GM11168 (cell line): ENCODE measurements around the gene PROKR1.
"Not testable (repeated sequence)": the region's sequence is repeated elsewhere in the genome, so short reads cannot be mapped to it uniquely, and the experiment has no call there.

Source experiments
- in situ Hi-C: fragments of 300-500 bp; cut with MboI; formaldehyde crosslinking; loops from one replicate; pipeline ENCODE4 v1.12.0; 2022; ENCODE audit warnings: low sequenced_read_pairs; ENCODE audit not compliant: unreplicated experiment

The PROKR1 gene

GRCh38 chr2:68643011-68643873 lies at the start of gene PROKR1:
Gene PROKR1, plus strand, starts transcription at chr2:68643579. Its CDS starts 2,243 bp downstream, at chr2:68645822.
- in situ Hi-C loops: no loop called here

GRCh38 chr2:68594041-68594440 lies 49.3 kb upstream of the PROKR1 start:
- in situ Hi-C loops: no loop called here

- in situ Hi-C loops: no loop called here
Observed at GRCh38 chr2:68594674-68595492, 48.5 kb upstream of the PROKR1 start.

- in situ Hi-C loops: not testable (repeated sequence)
Observed at GRCh38 chr2:68595493-68595785, 47.9 kb upstream of the PROKR1 start.

DNA sequence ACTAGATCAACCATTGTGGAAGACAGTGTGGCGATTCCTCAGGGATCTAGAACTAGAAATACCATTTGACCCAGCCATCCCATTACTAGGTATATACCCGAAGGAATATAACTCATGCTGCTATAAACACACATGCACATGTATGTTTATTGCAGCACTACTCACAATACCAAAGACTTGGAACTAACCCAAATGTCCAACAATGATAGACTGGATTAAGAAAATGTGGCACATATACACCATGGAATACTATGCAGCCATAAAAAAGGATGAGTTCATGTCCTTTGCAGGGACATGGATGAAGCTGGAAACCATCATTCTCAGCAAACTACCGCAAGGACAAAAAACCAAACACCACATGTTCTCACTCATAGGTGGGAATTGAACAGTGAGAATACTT lies 42.9 kb upstream of the PROKR1 start:
- in situ Hi-C loops: not testable (repeated sequence)

- in situ Hi-C loops: no loop called here
Observed at GRCh38 chr2:68603059-68603458, 40.3 kb upstream of the PROKR1 start.

GRCh38 chr2:68604077-68604476 lies 39.3 kb upstream of the PROKR1 start:
- in situ Hi-C loops: no loop called here

- in situ Hi-C loops: no loop called here
Observed at GRCh38 chr2:68605939-68606338, 37.4 kb upstream of the PROKR1 start.

DNA sequence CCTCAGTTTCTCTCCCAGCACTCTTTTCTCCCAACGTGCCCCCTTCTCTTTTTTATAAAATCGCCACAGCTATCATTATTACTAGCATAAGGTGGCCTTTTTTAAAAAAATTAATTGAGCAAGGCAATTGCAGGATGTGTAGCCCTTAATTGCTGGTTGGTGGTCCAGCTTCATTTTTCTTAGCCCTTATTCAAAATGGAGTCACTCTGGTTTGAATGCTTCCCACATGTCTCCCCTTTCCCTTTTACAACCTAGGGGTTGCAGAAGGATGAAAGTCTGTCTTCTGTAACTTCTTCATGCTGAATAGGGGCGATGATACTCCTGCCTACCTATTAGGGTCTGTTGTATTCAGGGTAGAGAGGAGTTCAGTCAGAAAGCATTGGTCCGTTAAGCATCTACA lies 36.6 kb upstream of the PROKR1 start:
- in situ Hi-C loops: no loop called here

- in situ Hi-C loops: no loop called here
Observed at GRCh38 chr2:68607837-68608236, 35.5 kb upstream of the PROKR1 start.

DNA sequence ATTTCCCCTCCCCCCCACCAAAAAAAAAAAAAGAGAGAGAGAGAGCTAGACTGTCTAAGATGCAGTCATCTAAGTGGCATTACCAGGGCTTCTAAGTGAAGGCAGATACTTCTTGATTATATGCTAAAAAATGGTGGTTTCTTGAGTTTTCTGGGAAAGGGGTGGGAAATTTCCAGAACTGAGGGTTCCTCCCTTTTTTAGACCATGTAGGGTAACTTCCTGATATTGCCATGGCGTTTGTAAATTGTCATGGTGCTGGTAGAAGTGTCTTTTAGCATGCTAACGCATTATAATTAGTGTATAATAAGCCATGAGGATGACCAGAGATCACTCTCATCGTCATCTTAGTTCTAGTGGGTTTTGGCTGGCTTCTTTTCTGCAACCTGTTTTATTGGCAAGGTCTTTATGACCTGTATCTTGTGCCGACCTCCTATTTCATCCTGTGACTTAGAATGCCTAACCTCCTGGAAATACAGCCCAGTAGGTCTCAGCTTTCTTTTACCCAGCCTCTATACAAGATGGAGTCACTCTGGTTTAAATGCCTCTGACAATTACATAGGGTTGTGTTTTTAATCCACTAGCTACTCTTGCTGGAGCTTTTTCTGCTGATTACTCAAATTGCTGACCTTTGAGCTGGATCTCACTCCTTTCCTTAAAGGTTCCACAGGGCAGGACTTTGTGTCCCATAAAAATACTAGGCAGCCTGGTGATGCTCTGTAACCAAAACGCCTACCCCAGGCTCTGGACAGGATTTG lies 30.4 kb upstream of the PROKR1 start:
- in situ Hi-C loops: no loop called here

DNA sequence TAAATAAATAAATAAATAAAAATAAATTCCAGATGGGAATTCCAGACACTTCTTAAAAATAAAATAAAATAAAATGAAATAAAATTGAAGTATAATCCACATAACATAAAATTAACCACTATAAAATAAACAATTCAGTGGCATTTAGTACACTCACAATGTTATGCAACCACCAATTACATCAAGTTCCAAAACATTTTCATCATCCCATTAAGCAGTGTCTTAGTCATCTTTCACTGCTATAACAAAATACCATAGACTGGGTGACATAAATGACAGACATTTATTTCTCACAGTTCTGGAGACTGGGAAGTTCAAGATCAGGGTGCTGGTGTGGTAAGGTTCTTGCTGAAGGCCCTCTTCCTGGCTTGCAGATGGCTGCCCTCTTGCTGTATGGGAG lies 22.6 kb upstream of the PROKR1 start:
- in situ Hi-C loops: no loop called here

- in situ Hi-C loops: no loop called here
Observed at GRCh38 chr2:68623820-68624219, 19.6 kb upstream of the PROKR1 start.

DNA sequence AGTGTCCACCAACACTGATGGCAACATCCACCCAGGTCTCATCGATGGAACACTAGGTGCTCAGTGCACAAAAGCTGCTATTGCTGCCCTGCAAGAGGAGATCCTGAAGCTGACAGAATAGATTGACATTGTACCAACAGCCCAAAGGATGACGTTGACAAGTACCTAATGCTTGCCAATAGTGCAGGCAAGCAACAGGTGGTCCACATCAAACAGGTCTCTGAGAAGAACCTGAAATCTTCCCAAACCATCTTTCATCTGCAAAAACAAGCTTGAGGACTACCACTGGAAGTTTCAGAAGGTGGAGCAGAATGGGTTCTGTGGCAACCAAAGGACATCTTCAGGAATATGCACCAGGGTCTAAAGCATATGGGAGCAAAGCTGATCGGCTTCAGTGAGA lies 15.8 kb upstream of the PROKR1 start:
- in situ Hi-C loops: no loop called here

- in situ Hi-C loops: no loop called here
Observed at GRCh38 chr2:68632021-68632420, 11.4 kb upstream of the PROKR1 start.

DNA sequence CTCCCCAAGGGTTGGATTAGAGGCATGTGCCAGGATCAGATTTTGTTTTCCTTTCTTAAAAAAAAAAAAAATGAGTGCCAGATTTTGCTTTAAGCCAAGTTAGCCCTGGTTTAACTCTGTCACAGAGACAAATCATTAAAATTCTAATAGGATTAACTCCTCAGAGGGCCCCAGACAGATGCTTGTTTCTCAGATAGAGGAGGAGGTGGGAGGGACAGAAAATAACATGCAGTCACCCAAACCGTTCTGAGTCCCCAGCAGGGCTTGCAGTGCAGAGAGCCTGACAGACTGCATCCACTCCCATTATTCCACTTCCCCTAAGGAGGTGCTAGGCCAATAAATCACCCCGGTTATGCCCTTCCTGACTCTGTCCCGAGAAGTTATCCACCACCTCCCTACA lies 6.3 kb upstream of the PROKR1 start:
- in situ Hi-C loops: no loop called here

- in situ Hi-C loops: no loop called here
Observed at GRCh38 chr2:68643874-68644485, 601 bp downstream of the PROKR1 start.

GRCh38 chr2:68645523-68645922 lies 2.1 kb downstream of the PROKR1 start:
- in situ Hi-C loops: no loop called here

DNA sequence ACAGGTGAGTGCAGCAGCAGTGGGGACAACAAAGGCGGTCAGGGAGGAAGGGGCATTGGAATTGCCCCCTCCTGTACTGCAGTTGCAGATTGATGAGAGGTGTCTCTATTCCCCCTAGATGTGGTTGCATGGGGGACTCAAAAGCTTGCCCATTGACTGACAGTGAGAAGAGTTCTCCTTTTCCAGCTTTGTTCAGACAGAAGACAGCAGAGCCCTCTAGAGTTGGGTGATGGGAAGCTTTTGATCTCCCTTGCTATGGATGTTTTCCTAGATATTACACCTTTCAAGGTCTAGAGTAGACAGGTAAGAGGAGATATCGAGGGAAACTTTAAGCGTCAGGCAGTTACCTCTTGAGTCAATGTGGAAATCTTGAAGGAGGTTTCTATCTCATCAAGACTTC lies 2.9 kb downstream of the PROKR1 start:
- in situ Hi-C loops: no loop called here

- in situ Hi-C loops: no loop called here
Observed at GRCh38 chr2:68650645-68651044, 7.3 kb downstream of the PROKR1 start.
